NCI-H1694 treated with DMSO at 0.1 percent for 48 hours (cell line): ENCODE results near the gene EGLN3.
"Not testable (repeated sequence)": the region's sequence is repeated elsewhere in the genome, so short reads cannot be mapped to it uniquely, and the experiment has no call there.

ENCODE experiments used
- DNase-seq: peaks from one replicate; lab custom pipeline; 2025; lab: John Stamatoyannopoulos, UW

The EGLN3 gene

DNA sequence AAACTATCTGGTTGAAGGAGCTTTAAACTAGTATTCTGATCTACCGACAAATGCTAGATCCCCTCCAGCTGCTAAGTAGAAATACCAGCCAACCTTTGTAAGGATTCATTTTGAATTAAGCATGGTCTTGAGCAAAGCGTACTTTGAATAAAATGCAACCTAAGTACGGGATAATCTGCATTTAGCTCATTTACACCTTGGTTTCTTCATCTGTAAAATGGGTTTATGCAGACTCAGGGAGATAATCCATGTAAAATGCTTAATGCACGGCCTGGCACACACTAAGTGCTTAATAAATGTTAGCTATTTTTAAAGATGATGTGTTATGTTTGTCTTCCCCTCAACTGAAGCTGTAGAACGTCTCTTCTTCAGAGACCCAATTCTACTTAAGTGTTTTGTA lies 15.9 kb downstream of the EGLN3 start:
- DNase-seq: no peak

DNA sequence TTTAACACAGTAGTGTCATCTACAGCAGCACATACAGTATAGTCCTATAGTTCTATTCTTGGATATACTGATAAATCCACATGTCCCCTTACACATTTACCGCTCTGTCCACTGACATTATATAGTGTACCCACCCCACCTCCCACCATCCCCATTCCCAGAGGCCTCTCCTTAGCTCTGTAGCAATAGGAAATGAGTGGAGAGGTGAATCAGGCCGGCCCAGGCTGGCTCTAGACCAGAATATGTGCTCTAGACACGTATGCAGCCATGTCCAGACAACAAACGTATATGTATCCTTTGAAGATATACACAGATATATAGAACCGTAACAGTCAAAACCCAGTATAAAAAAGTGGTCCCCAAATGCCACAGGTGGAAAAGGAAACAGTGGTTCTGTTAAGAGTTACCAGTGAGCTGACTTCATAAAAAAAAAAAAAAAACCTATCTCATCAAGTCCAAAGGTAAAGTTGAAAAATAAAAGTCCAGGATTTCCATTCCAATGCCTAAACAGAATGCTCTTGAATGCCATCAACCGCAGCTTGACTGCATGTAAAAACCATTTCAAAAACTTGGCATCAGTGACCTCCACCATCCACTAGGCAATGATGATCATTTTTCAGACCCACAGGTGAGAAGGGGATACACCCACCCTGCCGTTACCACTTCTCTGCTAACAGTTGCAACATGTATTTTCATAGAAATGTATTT lies 16.7 kb downstream of the EGLN3 start:
- no peak for DNase-seq

DNA sequence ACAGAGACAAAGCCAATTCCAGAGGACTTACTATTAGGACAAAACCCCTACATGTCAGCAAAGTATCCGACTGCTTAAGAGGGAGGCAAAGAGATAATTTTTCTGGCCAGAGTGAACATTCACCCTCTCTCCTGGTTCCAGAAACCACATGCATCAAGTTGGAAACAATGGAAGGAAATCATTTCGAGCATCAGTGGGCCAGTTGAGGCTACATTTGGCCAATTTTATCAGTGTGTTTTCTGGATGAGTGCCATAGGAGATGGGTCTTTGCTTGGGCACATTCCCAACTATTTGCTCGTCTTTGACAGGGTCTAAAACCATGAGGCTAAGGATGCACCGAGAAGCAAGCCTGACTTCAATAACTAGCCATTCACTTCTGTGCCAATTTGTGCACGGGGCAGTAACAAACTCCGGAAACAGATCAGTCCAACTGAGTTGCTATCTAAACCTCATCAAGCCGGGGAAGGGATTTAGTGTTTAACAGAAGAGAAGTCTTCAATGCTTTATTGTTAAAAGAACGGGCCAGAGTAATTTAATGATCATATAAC lies 17.4 kb downstream of the EGLN3 start:
- DNase-seq: no peak

DNA sequence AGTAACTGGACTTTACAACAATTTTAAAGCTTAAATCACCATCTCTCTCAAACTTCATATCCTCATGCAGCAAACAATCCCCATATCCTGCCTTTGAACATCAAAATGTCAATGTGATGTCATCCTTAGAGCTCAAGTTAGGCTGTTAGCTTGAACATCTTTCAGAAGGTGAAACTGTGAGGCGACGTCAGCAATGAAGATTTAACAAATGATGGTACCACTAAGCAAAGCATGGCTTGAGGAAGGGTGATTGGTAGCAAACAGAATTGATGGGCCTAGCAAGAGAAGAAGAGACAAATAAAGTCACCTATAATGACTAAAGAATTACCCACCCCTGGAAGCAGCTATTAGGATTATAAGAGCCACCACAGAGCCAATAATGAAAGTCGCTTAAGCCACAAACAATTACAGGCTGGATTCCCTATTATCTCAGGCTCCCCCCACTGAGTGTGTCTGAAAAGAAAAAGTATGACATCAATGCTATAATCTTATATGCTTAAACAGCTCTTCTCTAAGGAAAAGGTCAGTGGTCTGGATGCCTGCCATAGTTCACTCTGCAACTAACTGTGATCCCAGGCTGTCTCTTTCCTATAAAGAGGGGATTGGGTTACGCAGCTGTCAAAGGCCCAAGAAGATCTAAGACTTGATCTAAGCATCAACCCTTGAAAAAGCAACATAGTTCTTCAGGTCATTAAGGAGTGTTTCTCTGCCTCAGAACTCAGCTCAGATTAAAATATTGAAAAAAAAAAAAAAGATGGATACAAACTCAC lies 18.1 kb downstream of the EGLN3 start:
- no peak for DNase-seq

DNA sequence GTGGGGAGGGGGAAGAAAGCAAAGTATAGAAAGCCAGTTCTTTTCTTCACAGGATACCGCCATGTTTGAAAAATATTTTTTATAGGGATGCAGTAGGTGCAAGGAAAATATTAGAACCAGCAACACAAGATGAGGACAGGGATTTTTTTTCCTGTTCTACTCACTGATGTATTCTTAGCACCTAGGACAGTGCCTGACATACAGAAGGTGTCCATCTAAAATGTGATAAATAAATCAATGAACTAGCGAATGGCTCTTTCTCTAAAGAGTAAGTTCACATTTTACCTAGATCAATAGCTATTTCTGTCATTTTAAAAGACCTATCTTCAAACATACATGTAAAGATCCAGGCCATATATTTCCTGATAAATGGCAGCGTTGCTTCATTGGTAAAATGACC lies 18.8 kb downstream of the EGLN3 start:
- no peak for DNase-seq

DNA sequence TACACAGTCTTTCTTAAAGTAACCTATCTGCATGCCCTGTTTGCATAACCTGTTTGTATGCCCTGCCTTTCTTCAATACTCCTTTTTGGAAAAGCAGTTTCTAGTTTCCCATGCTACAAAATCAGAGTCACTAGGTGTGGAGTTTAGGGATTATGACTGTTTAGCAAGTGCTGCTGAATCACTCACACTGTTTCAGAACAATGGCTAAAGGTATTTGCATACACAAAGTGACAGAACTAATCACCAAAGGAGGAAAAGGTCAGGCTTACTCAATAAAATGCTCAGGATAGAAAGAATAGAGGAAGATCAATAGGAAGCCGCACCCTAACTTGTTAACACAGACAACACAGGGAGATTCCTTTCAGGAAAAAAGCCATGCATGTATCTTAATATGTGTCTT lies 19.4 kb downstream of the EGLN3 start:
- DNase-seq: no peak

DNA sequence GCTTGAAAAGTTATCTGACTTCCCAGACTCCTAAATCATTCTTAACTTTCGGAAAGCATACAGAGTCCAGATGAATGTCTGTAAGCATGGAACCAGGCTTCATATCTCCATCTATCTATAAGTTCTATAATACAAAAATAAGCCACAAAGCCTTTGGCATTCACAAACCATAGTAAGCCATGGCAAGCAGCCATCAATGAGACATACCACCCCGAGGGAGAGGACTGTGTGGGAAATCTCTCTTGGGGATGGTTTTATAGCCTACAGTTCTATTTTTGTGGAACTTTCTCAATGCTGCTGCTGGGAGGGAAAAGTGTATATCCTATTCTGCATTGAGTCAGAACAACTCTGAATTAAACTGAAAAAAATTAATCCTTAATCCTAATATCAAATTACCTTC lies 20.4 kb downstream of the EGLN3 start:
- no peak for DNase-seq

DNA sequence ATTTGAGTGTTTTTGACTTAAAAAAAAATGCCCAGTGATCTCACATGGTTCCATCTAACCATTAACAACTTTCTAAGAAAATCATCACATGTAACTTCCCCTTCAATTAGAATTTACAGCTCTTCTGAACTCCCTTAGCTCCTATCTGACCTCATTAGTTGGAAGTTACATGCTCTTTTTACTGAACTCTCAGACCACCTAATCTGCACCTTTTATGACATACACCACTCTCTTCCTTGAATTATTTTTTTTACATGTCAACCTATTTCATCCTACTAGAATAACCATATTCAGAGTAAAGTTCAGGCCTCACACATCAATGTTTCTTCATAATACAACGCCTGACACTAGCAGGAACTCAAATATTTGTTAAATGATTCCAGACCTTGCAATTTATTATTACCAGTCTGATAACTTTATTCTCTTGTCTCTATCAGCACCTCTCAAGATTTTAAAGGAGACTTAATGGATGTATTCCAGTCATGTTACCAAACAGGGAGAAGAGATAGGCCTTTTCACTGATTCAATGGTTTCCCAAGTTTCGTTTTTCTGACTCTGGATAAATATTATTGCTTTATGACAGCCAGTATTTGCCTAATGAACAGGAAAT lies 21.0 kb downstream of the EGLN3 start:
- DNase-seq: no peak

DNA sequence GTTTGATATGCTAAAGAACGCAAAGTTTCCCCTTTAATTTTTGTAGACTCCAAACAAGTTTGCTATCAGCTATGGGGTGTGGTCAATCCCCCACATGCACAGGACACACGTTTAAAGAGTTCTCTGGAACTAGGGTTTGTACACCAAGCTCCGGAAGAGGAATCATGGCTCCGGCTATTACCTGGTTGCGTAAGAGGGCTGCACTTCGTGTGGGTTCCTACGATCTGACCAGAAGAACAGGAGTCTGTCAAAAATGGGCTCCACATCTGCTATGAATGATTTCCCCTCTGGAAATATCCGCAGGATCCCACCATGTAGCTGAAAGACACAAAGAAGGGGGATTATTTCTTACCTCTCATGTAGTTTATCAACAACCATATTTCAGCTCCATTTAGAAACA lies 22.0 kb downstream of the EGLN3 start:
- DNase-seq: no peak

DNA sequence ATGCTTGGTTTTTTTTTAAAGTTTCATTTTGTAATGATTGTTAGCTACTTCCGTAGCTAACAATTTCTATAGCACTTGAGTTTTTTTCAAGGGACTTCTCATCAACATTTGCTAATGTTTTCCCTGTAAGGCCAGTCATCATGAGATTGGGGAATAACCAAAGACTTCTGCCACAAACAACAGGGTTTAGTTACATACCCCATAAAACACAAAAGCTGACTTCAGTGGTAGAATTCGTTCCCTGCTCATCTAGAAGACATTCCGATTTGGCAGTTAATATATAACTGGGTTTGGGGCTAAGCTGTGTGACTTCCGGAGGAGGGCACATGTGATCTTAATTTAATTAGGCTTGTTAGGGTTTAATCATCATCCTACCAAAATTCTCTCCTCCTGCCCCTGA lies 22.9 kb downstream of the EGLN3 start:
- no peak for DNase-seq

DNA sequence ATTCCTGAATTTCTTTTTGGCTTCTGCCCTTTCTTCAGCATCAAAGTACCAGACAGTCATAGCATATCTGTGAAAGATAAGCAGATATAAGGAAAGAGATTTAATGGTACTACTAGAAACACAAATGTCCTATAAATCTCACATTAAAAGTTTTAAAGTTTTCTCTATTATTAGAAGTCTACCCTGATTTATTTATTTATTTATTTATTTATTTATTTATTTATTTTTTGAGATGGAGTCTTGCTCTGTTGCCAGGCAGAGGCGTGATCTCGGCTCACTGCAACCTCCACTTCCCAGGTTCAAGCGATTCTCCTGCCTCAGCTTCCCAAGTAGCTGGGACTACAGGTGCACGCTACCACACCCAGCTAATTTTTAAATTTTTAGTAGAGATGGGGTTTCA lies 23.9 kb downstream of the EGLN3 start:
- not testable (repeated sequence) for DNase-seq

DNA sequence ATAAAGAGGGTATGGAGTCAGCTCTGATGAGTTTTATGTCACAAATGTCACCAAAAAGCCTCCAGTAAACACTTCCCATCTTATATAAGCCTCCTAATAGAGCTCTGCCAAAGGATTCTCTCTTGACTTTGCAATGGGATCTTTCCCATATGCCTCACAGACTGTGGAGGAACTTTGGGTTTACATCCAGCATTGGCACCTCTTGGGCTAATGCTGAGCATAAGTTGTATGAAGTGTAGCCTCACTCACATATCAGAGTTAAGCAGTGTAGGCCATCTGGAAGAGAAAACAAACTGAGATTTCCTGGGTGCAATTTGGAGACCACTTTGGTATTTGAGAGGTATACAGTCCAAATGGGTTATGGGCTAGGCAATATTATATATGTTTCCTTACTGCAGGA lies 24.9 kb downstream of the EGLN3 start:
- no peak for DNase-seq

DNA sequence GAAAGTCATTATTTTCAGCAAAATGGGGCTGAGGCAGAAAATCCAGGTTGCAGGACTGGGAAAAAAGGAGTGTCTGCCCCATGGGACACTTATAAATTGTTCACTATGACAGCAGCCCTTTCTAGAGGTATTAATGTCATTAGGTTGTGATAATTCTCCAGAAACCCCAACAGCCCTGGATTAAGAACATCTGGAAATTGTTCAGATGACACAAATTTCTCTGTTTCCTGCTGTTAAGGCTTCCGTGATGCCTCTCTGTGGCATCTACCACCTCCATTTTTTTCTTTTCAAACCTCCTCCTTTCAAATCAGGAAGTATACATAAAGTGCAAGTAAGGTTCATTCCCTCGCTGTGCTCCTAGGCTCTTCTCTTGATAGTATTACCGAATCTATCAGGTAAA lies 25.6 kb downstream of the EGLN3 start:
- DNase-seq: no peak

DNA sequence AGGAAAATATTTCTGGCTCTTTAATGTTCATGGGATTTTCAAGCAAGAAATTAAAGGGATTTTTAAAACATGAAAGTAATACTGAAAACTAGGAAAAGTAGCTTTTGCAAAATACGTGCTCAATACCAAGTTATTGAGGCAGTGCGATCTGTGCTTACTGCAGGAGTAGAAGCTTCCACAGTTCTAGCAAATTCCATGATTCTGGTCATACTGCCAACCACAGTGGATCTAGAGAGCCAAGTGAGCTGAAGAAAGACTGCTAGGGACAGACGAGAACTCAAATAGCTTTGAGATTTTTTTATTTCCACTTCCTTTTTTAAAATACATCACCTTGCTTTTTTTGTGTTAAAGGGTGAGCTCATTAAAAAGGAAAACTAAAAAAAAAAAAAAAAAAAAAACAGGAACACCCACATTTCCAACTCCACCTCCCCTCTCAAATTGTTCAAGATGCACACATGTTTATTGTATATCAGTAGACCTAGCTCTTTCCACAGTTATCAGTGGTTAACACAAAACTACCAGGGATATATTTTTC lies 26.2 kb downstream of the EGLN3 start:
- DNase-seq: no peak

DNA sequence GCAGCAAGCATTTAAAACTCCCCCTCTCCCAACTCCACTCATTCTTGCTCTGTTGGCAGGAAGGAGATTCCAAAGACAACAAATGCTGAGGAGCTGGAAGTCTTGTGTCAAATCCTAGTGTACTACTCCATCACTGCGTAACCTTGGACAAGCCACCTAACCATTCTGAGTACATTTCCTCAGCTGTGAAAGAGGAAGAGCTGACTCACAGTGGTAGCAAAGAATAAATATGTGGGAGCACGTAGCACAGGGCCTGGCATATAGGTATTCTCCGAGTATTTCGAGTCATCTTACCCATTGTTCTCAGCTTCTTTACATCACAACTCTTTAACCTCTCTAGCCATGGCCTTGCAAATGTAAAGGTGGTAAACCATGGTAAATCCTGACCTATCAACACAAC lies 28.7 kb downstream of the EGLN3 start:
- DNase-seq: no peak

DNA sequence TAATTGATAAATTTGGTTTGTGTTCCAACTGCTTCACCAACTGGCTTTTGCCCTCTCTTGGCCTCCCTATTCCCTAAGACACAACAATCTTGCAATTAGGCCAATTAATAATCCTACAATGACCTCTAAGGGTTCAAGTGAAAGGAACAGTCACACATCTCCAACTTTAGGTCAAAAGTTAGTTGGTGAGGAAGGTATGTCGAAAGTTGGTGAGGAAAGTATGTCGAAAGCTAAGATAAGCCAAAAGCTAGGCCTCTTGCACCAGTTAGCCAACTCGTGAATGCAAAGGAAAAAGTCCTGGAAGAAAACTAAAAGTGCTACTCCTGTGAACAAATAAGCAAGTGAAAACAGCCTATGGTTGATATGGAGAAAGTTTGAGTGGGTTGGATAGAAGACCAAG lies 32.6 kb downstream of the EGLN3 start:
- DNase-seq: no peak

DNA sequence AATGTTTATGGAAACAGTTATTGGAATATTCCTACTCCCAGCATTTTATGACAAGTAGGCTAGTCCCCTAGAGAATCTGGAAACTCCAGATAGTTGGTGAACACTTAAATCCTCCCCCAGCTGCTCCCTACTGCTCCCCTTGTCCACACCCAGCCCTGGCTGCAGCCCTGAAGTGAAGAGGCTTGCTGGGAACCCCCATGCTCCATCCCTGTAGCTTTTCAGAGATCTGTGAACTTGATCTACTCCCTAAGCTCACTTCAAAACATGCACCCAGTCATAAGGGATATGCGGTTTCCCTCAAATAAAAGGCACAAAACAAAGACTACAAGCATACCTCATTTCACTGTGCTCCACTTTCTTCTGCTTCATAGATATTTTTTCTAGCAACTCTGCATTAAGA lies 33.2 kb downstream of the EGLN3 start:
- no peak for DNase-seq

DNA sequence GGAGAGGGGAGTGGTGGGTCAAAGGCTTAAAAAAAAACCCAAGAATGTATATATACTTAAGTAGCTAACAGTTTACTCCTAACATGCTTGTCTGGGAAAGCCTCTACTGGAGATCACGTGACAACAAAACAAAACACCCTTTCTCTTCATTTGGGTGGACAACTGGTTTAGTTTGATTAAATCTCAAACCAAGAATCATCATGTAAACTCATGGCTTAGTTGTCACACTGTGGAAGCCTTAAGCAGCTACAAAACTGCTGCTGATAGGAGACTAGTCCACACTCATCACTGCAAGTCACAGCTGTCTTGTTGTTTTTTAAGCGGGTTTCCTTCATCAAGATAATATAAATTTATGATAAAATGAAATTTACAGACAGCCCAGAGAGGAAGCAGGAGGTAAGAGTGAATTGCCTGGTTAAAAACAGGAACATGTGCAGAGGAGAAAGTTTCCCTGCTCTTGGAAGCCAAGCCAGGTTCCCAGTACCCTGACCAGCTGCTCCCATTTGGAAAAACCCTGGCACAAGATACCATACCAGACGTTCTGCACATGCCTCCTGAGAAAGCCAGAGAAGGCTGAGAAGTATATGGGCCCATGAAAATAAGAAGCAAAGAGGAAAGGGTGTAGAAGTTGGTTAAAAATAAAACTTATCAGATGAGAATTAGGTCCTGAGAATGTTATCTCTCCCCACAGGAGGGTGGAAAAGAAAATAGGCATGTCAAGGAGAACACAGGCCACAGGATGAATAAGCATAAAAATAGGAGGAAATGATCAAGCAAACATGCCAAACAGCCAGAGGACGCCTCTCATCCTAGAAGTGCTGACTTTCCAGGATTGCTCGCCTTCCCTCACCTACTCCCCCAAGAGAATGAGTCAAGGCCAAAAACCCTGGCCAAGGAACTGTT lies 34.0 kb downstream of the EGLN3 start:
- peak; percentile 71 for DNase-seq

DNA sequence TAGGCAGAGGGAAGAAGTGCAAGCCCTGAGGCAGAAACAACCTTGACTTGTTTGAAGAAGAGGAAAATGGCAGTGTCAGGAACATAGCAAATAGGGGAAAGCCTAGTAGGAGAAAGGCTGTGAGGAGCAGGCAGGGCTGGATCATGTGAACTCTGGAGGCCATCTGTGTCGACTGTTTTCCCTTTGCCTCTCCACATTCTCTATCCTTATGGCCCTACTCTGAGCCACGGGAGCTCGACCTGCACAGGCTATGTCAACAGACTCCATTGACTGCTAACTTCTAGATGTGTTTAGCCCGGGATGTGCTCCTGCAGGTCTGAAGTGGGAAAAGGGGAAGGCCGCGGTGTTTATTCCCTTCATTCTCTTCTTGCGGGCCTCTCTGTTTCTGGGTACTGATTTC lies 35.2 kb downstream of the EGLN3 start:
- no peak for DNase-seq

DNA sequence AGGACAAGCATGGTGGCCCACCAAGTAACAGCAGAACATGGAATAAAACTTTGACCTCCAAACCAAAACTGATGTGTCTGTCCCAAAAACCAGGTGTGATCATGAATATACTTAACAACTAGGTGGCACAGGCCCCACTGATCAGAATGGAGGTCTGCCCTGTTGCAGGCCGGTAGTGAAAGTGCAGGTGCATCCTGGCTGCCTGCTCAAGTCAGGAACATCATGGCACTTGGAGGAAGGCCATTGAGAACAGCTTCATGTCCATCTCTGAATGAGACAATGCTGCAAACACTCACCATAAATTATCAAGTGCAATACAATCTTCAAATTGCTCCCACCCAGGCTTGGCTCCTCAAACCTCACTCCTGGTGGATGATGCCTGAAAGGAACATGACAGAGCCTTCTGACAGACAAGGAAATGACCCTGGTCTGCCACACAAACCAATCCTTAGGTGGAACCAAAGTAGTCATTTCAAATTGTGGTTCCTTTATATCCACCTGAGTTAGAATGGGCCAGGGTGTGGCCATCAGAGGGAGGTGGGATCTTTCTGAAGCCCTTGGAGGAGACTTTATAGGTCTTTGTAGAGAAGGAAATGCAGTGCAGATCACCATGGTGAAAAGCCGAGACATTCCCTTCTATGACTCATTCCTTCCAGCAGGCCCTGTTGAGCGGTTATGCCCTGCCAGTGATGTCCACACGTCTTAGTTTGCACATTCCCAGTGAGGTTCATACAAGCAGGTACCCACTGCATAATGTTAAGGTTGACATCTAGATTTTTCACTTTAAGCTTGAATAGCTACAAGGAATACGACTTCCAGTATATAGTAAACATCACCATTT lies 36.0 kb downstream of the EGLN3 start:
- DNase-seq: no peak

DNA sequence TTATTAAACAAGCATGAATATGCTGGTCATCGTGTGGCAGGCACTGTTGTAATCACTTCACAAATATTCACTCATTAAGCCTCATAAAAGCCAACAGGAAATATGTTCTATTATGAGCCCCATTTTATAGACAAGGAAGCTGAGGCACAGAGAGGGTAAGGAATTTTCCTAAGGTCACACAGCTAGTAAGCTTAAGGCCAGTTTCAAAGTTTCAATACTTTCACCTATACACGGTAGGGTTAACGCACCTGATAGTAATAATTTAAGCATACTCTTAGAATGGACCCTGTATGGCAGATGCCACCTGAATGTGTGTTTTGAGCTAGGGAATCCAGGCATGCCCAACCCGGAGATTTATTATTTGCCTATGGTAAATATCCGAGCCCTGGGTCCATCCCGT lies 39.8 kb downstream of the EGLN3 start:
- no peak for DNase-seq
